HFFc6 (cell line): Measurements from ENCODE around the gene FOXA1. TPM values are rescaled to one million over a fixed set of nuclear protein-coding genes. Genes with fewer than 3 reads are reported as not detected.

Source experiments
- DNase-seq: peaks from one replicate; pipeline ENCODE4 v3.0.0-alpha.2; 2018
- H3K27ac Mint-ChIP-seq: 2 replicates; pipeline ENCODE4 v1.8.0; 2020; ENCODE audit warnings: mild to moderate bottlenecking, mixed read lengths
- H3K27me3 Mint-ChIP-seq: 2 replicates; pipeline ENCODE4 v1.8.0; 2021; ENCODE audit warnings: mild to moderate bottlenecking, moderate library complexity, mixed read lengths; ENCODE audit not compliant: insufficient read depth
- H3K36me3 Mint-ChIP-seq: 2 replicates; pipeline ENCODE4 v1.8.0; 2021; ENCODE audit warnings: low read depth, mixed read lengths
- H3K4me1 Mint-ChIP-seq: 2 replicates; pipeline ENCODE4 v1.8.0; 2020; ENCODE audit warnings: low read depth, mixed read lengths
- H3K4me3 Mint-ChIP-seq: 2 replicates; pipeline ENCODE4 v1.8.0; 2020; ENCODE audit warnings: mild to moderate bottlenecking, moderate library complexity, mixed read lengths
- H3K9me3 Mint-ChIP-seq: 2 replicates; pipeline ENCODE4 v1.8.0; 2020; ENCODE audit warnings: mild to moderate bottlenecking, mixed read lengths
- total RNA-seq, 6 experiments: library from RNA; stranded (reverse); fragmentation: NEBNext Ultra II Directional; extraction: Animal tissue kit (Norgen Biotek cat#: 25700); gene quantifications; 2 replicates in 1 of 6; 3 replicates in 5 of 6; pipeline ENCODE4 v1.2.3, GENCODE V29; 2021
- TF ChIP-seq, protein P1 (sequence below): fragments of 200-600 bp; sonication (generic); IDR thresholded peaks from 2 replicates; pipeline ENCODE4 v1.5.0; 2021; ENCODE audit warnings: antibody characterized with exemption, mild to moderate bottlenecking

FOXA1 gene
- total RNA-seq, 6 experiments from 2014 or later, result 0.36 to 7.3 (median 7.0) TPM

GRCh38 chr14:37597914-37598746, 3.1 kb upstream of the FOXA1 start:
- TF ChIP-seq, protein P1, sequence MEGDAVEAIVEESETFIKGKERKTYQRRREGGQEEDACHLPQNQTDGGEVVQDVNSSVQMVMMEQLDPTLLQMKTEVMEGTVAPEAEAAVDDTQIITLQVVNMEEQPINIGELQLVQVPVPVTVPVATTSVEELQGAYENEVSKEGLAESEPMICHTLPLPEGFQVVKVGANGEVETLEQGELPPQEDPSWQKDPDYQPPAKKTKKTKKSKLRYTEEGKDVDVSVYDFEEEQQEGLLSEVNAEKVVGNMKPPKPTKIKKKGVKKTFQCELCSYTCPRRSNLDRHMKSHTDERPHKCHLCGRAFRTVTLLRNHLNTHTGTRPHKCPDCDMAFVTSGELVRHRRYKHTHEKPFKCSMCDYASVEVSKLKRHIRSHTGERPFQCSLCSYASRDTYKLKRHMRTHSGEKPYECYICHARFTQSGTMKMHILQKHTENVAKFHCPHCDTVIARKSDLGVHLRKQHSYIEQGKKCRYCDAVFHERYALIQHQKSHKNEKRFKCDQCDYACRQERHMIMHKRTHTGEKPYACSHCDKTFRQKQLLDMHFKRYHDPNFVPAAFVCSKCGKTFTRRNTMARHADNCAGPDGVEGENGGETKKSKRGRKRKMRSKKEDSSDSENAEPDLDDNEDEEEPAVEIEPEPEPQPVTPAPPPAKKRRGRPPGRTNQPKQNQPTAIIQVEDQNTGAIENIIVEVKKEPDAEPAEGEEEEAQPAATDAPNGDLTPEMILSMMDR, result 0 out of 2 replicates have a peak, but pooled peaks have one; percentile 5
- Mint-ChIP-seq H3K36me3 (peaks cover 4% of the 10 kb centered on the region), H3K27me3 (peaks cover 68% of the 10 kb centered on the region), H3K4me1 (peaks cover 50% of the 10 kb centered on the region), H3K9me3 (no peaks in the 10 kb centered on the region), H3K27ac (no peak overlapping the region), H3K4me3 (peak overlapping the region; percentile 15; the same call in 1 of the 2 replicates)
- no peak for DNase-seq

- no peaks in the 10 kb centered on the region for H3K9me3 Mint-ChIP-seq
- no peak overlapping the region for H3K4me3 Mint-ChIP-seq
- TF ChIP-seq, protein P1, result peak; percentile 73
- peaks cover 56% of the 10 kb centered on the region for H3K4me1 Mint-ChIP-seq
- DNase-seq, result no peak
- peaks cover 6% of the 10 kb centered on the region for H3K36me3 Mint-ChIP-seq
- H3K27ac Mint-ChIP-seq, result no peak overlapping the region
- H3K27me3 Mint-ChIP-seq, result peaks cover 66% of the 10 kb centered on the region
These were observed 2.5 kb upstream of the FOXA1 start for GRCh38 chr14:37597538-37597913.

DNA sequence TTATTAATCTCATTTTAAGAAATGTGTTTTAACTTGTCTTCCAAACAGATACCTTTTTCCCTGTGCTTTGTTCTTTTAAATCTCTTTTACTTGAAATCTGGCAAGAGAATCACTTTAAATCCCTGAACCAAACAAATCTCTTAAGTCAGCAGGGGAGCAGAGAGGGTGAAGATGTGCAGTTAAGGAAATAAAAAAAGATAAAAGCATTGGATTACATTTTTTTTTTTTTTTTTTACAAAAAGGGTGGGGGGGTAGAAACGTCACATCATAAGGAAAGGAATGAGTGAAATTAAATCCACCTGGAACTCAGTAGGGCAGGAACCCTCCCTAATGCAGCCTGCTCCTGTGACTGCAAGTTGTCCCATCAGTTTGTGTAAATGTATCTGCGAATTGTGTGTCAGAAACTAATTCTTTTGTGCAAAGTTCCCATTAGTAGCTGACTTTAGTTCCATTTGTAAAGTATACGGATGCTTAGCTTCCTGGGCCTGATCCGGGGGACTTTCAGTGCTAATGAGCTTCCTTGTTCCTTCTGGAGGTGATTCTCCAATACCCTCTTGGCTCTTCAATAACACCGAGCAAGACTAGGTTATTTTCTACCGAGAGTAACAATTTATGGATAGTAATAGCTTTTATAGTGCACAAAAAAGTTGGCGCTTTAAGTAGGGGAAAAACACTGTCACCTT, 1.9 kb upstream of the FOXA1 start:
- H3K27me3 Mint-ChIP-seq, result peaks cover 63% of the 10 kb centered on the region
- H3K9me3 Mint-ChIP-seq, result no peaks in the 10 kb centered on the region
- peaks cover 58% of the 10 kb centered on the region for H3K4me1 Mint-ChIP-seq
- peak overlapping the region; percentile 66; the same call in 1 of the 2 replicates for H3K27ac Mint-ChIP-seq
- H3K36me3 Mint-ChIP-seq, result peaks cover 8% of the 10 kb centered on the region
- TF ChIP-seq, protein P1, result no peak
- peak overlapping the region; percentile 87; the same call in 1 of the 2 replicates for H3K4me3 Mint-ChIP-seq
- no peak for DNase-seq

DNA sequence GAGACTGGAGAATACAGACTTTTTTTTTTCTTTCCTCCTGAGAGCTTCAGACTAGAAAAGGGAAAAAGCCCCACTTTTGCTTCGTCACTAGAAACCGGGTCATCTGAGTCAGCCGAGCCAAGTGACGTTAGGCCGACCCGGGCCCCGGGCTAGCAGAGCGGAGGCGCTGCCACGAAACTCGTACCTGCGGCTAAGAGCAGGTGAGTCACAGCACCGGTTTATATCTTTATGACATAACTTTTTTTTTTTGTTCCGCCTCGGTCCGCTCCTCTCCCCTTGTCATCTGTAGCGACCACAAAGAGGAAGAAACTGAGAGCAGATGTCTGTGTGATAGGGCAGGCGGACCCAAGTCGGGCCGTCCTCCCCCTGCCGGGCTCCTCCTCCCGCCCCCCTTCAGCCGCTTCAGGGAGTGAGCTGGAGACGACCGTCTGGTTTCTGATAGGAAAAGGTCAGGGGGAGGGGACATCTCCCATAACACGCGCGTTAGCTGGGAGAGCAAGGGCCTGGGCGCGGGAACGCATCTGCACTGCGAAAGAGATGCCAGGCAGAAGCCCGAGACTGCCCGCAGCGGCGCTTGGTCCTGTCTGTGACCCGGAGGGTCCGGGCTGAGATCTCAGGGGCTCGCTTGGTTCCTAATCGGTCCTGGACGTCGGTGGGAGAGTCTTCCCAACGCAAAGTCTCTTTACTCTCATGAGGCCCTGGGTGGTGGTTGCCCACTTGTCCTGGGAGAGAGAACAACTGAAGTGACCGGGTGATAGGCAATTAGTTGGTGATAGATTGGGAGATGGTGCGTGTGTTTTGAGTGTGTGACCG, 966 bp upstream of the FOXA1 start:
- Mint-ChIP-seq H3K4me1 (peaks cover 62% of the 10 kb centered on the region), H3K9me3 (no peaks in the 10 kb centered on the region), H3K36me3 (peaks cover 12% of the 10 kb centered on the region), H3K27ac (peak overlapping the region; percentile 81), H3K4me3 (peak overlapping the region; percentile 87), H3K27me3 (peaks cover 60% of the 10 kb centered on the region)
- DNase-seq, result no peak
- TF ChIP-seq, protein P1, result no peak

DNA sequence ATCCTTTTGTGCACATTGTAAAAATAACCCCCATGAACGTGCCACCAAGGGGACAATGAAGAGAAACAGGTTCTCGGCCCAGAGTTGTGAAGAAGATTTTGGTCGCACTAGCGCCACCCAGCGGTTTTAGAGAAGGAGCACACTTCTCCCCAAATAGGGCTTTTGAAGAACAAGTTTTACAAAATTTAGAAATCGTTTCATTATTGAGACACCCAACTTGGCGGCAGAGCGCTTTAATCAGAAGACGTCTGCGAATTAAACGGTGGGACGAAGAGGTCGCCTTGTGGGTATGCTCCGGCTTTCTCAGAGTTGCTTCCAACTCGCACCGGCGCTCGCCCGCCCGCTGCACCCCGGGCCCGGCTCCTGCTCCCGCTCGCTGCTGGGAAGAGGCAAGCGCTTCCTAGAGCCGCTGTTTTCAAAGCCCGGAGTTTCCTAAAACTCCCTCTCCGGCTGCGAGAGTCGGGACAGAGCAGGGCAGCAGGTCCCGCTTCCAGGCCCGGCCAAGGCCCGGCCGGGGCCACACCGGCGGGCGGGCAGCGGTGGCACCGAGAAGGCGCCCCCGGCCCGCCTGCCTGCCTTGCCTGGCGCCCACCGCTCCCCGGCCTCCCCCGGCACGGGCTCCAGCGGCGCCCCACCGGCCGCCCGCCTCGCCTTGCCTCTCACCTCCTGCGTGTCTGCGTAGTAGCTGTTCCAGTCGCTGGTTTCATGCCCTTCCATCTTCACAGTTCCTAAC, 645 bp downstream of the FOXA1 start:
- Mint-ChIP-seq H3K27ac (peak overlapping the region; percentile 58; the same call in 1 of the 2 replicates), H3K4me1 (peaks cover 62% of the 10 kb centered on the region), H3K27me3 (peaks cover 54% of the 10 kb centered on the region), H3K9me3 (no peaks in the 10 kb centered on the region), H3K36me3 (peaks cover 25% of the 10 kb centered on the region), H3K4me3 (peak overlapping the region; percentile 87)
- TF ChIP-seq, protein P1, result peak; percentile 97
- DNase-seq, result peak; percentile 68
